HepG2 (cell line): ENCODE results near the gene GLRX5. TPM values are rescaled to one million over a fixed set of nuclear protein-coding genes. Genes with fewer than 3 reads are reported as not detected.

Experiments used
- ARNT2 ChIP-seq: sonication (generic); formaldehyde crosslinking; IDR thresholded peaks from 2 replicates; pipeline ENCODE4 v1.8.0; 2022; ENCODE audit warnings: mild to moderate bottlenecking, low read depth, missing genetic modification reagents, moderate library complexity
- ATF6 ChIP-seq: sonication (generic); formaldehyde crosslinking; conservative IDR thresholded peaks from 2 replicates; pipeline ENCODE4 v1.4.0; 2020; ENCODE audit warnings: missing genetic modification reagents
- BRCA1 ChIP-seq: sonication (generic); formaldehyde crosslinking; IDR thresholded peaks from 2 replicates; pipeline ENCODE4 v1.4.0; 2020; ENCODE audit warnings: missing genetic modification reagents
- FOXJ3 ChIP-seq: sonication (generic); formaldehyde crosslinking; IDR thresholded peaks from 2 replicates; pipeline ENCODE4 v1.4.0; 2020; ENCODE audit warnings: missing genetic modification reagents, mild to moderate bottlenecking, borderline replicate concordance
- HNRNPLL ChIP-seq: fragments of 200-400 bp; formaldehyde crosslinking; IDR thresholded peaks from 2 replicates; pipeline ENCODE4 v1.6.1; 2017; ENCODE audit warnings: mild to moderate bottlenecking, low read depth, low read length; ENCODE audit not compliant: poor library complexity, severe bottlenecking
- MEF2D ChIP-seq: sonication (generic); formaldehyde crosslinking; IDR thresholded peaks from 2 replicates; pipeline ENCODE4 v1.5.1; 2020; ENCODE audit warnings: mild to moderate bottlenecking, missing genetic modification reagents
- NFE2 ChIP-seq: sonication (generic); formaldehyde crosslinking; IDR thresholded peaks from 2 replicates; pipeline ENCODE4 v1.4.0; 2020; ENCODE audit warnings: missing genetic modification reagents
- NR2F1 ChIP-seq, 2 experiments: fragments of 450-650 bp in 1 of 2; formaldehyde crosslinking in 1 of 2; IDR thresholded peaks; 2 replicates each; pipeline versions ENCODE4 v1.5.0 to v1.6.1; 2016 to 2020; ENCODE audit warnings: mild to moderate bottlenecking in 1 of 2, missing compliant biosample characterization in 1 of 2, missing genetic modification reagents in 1 of 2, moderate library complexity in 1 of 2
- RFX3 ChIP-seq: IDR thresholded peaks from 2 replicates; pipeline ENCODE4 v1.6.1; 2016; ENCODE audit warnings: missing biosample characterization, missing genetic modification reagents
- RFXAP ChIP-seq: sonication (generic); formaldehyde crosslinking; IDR thresholded peaks from 2 replicates; pipeline ENCODE4 v1.4.0; 2020; ENCODE audit warnings: missing genetic modification reagents, borderline replicate concordance
- SETDB1 ChIP-seq: sonication (generic); formaldehyde crosslinking; IDR thresholded peaks from 2 replicates; pipeline ENCODE4 v1.5.1; 2020; ENCODE audit warnings: missing genetic modification reagents, mild to moderate bottlenecking, borderline replicate concordance
- ZMYM4 ChIP-seq: sonication (generic); formaldehyde crosslinking; IDR thresholded peaks from 2 replicates; pipeline ENCODE4 v1.8.1; 2023; ENCODE audit warnings: mild to moderate bottlenecking, missing genetic modification reagents
- ZNF12 ChIP-seq: sonication (generic); formaldehyde crosslinking; IDR thresholded peaks from 2 replicates; pipeline ENCODE4 v1.5.0; 2020; ENCODE audit warnings: missing genetic modification reagents
- ZNF264 ChIP-seq: sonication (generic); formaldehyde crosslinking; IDR thresholded peaks from 2 replicates; pipeline ENCODE4 v1.4.0; 2020; ENCODE audit warnings: missing genetic modification reagents
- ZNF354B ChIP-seq: sonication (generic); formaldehyde crosslinking; IDR thresholded peaks from 2 replicates; pipeline ENCODE4 v1.8.0; 2022; ENCODE audit warnings: mild to moderate bottlenecking, missing genetic modification reagents
- ZNF468 ChIP-seq: sonication (generic); formaldehyde crosslinking; IDR thresholded peaks from 2 replicates; pipeline ENCODE4 v1.8.0; 2022; ENCODE audit warnings: mild to moderate bottlenecking, moderate library complexity, missing genetic modification reagents
- ZNF546 ChIP-seq: sonication (generic); formaldehyde crosslinking; conservative IDR thresholded peaks from 2 replicates; pipeline ENCODE4 v1.8.1; 2023; ENCODE audit warnings: mild to moderate bottlenecking, missing genetic modification reagents
- ZNF749 ChIP-seq: sonication (generic); formaldehyde crosslinking; IDR thresholded peaks from 2 replicates; pipeline ENCODE4 v1.8.0; 2022; ENCODE audit warnings: mild to moderate bottlenecking, missing genetic modification reagents, moderate library complexity, borderline replicate concordance
- polyA plus RNA-seq, 8 experiments: library from polyadenylated mRNA; depleted of rRNA in 3 of 8; stranded (reverse) in 7 of 8; unstranded in 1 of 8; fragments of >200 nt; fragmentation: Illumina TruSeq in 4 of 8; extraction: Trizol in 4 of 8; gene quantifications; 2 replicates each; pipeline versions ENCODE4 v1.2.1 to v1.2.3, GENCODE V29; 2011 to 2016; ENCODE audit warnings: low read depth in 4 of 8, missing spikeins in 1 of 8, mixed read lengths in 1 of 8; ENCODE audit not compliant: insufficient read depth in 1 of 8
- total RNA-seq, 5 experiments: library from RNA; depleted of rRNA; stranded (reverse); fragments of >200 nt; fragmentation: Illumina TruSeq; extraction: Trizol; gene quantifications; 2 replicates each; pipeline ENCODE4 v1.2.3, GENCODE V29; 2016; ENCODE audit warnings: low read depth in 1 of 5
- TF ChIP-seq, protein P1 (sequence below): IDR thresholded peaks from 2 replicates; pipeline ENCODE4 v1.6.1; 2016; ENCODE audit warnings: mild to moderate bottlenecking
- TF ChIP-seq, protein P2 (sequence below): sonication (generic); formaldehyde crosslinking; IDR thresholded peaks from 2 replicates; pipeline ENCODE4 v1.5.1; 2020; ENCODE audit warnings: mild to moderate bottlenecking, moderate library complexity, missing genetic modification reagents
- TF ChIP-seq, protein P3 (sequence below): IDR thresholded peaks from 2 replicates; pipeline ENCODE4 v1.6.1; 2016; ENCODE audit warnings: missing compliant biosample characterization, missing genetic modification reagents, borderline replicate concordance

GLRX5 gene
- total and polyA plus RNA-seq, 2 of the 13 experiments (the other 11 are each of a cell fraction or from before 2014, with no cell fraction given): 122 to 146 TPM

DNA sequence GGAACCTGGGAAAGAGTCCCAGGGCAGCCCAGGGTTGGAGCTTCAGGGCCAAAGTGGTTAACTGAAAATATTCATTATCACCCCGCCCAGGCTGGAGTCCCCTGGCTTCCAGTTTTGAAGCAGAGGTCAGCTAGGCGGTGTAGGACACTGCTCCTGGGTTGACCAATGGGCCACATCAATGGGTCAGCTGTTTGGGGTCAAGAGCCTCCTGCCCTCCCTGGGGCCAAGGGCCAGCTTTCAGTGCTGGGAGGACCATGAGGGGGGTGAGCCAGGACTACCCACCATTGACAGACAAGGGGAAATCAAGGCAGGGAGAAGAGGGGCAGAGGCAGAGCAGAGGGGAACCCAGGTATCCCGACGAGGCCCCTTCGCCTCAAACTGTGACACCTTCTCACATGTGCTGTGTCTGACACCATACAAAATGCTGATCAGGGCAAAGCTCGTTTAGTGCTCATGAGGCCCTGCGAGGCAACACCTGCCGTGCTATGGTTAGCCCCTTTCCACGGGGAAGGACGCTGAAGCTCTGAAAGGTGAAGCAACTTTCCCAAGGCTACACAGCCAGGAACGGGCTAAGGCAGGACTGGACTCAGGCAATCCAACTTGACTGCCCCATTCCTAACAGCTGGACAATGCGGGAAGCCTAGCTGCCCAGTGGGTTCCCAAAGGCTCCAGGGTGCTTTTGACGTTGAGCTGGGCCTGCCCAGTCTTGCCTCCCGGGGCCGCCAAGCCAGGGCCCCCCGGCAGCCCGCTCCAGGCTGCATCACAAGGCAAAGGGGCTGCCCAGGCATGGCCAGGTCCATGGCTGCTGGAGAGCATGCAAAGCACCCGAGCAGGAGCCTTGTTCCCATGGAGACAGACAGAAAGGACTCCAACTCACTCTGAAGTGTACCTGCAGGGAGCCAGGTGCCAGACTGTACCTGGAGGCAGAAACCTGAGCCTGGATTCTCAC, 20.4 kb upstream of the GLRX5 start (continued):
- TF ChIP-seq RFXAP (CRISPR knock-in tag) (no peak), ZNF749 (no peak), FOXJ3 (CRISPR knock-in tag) (no peak), HNRNPLL (no peak), ZNF468 (CRISPR knock-in tag) (no peak), ZNF12 (no peak), NR2F1 (CRISPR knock-in tag; IDR thresholded peaks at IDR 0.05) (peak in 1 of 2 experiments; percentile 47; a peak in 1 of 4 replicates), SETDB1 (CRISPR knock-in tag) (no peak), ZNF546 (CRISPR knock-in tag) (no peak), BRCA1 (CRISPR knock-in tag) (no peak), RFX3 (peak; percentile 55; the same call in 1 of the 2 replicates), ATF6 (no peak), ZNF354B (CRISPR knock-in tag) (no peak), MEF2D (CRISPR knock-in tag) (no peak), NFE2 (CRISPR knock-in tag) (no peak), ZMYM4 (CRISPR knock-in tag) (no peak), ZNF264 (no peak), ARNT2 (CRISPR knock-in tag) (no peak)
- TF ChIP-seq, protein P1, sequence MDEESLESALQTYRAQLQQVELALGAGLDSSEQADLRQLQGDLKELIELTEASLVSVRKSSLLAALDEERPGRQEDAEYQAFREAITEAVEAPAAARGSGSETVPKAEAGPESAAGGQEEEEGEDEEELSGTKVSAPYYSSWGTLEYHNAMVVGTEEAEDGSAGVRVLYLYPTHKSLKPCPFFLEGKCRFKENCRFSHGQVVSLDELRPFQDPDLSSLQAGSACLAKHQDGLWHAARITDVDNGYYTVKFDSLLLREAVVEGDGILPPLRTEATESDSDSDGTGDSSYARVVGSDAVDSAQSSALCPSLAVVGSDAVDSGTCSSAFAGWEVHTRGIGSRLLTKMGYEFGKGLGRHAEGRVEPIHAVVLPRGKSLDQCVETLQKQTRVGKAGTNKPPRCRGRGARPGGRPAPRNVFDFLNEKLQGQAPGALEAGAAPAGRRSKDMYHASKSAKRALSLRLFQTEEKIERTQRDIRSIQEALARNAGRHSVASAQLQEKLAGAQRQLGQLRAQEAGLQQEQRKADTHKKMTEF (CRISPR knock-in tag): no peak
- TF ChIP-seq, protein P2, sequence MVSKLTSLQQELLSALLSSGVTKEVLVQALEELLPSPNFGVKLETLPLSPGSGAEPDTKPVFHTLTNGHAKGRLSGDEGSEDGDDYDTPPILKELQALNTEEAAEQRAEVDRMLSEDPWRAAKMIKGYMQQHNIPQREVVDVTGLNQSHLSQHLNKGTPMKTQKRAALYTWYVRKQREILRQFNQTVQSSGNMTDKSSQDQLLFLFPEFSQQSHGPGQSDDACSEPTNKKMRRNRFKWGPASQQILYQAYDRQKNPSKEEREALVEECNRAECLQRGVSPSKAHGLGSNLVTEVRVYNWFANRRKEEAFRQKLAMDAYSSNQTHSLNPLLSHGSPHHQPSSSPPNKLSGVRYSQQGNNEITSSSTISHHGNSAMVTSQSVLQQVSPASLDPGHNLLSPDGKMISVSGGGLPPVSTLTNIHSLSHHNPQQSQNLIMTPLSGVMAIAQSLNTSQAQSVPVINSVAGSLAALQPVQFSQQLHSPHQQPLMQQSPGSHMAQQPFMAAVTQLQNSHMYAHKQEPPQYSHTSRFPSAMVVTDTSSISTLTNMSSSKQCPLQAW (CRISPR knock-in tag): peak; percentile 13; the same call in 1 of the 2 replicates
- TF ChIP-seq, protein P3, sequence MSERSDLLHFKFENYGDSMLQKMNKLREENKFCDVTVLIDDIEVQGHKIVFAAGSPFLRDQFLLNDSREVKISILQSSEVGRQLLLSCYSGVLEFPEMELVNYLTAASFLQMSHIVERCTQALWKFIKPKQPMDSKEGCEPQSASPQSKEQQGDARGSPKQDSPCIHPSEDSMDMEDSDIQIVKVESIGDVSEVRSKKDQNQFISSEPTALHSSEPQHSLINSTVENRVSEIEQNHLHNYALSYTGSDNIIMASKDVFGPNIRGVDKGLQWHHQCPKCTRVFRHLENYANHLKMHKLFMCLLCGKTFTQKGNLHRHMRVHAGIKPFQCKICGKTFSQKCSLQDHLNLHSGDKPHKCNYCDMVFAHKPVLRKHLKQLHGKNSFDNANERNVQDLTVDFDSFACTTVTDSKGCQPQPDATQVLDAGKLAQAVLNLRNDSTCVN (CRISPR knock-in tag): no peak
